ENCODE measurements around the gene NEMP1. TPM values are rescaled to one million over a fixed set of nuclear protein-coding genes. Genes with fewer than 3 reads are reported as not detected.

The NEMP1 gene
- total RNA-seq, 1 donor from 2014 or later: 7.1 TPM

DNA sequence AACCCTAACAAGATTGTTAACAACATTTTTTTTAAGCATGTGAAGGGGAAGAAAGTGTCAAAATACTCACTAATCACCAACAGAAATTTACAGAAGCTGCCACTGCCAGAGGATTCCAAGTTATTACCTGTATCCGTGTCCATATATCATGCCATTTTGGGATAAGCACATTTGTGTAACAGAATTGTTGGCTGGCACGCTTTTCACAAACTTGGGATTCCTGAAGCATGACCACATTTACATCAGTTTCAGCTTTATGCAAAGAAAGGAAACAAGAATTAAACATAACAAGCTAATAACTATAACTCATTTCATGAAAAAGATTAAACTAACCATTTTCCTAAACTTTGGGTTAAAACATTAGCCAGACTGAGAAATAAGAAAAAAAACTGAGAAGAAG is 5.9 kb downstream of the NEMP1 start:
- H3K4me3 ChIP-seq: no peak overlapping the region
- no peaks in the 10 kb centered on the region for H3K9me3 ChIP-seq
- TF ChIP-seq, protein P1, sequence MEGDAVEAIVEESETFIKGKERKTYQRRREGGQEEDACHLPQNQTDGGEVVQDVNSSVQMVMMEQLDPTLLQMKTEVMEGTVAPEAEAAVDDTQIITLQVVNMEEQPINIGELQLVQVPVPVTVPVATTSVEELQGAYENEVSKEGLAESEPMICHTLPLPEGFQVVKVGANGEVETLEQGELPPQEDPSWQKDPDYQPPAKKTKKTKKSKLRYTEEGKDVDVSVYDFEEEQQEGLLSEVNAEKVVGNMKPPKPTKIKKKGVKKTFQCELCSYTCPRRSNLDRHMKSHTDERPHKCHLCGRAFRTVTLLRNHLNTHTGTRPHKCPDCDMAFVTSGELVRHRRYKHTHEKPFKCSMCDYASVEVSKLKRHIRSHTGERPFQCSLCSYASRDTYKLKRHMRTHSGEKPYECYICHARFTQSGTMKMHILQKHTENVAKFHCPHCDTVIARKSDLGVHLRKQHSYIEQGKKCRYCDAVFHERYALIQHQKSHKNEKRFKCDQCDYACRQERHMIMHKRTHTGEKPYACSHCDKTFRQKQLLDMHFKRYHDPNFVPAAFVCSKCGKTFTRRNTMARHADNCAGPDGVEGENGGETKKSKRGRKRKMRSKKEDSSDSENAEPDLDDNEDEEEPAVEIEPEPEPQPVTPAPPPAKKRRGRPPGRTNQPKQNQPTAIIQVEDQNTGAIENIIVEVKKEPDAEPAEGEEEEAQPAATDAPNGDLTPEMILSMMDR (IDR thresholded peaks at IDR 0.05): no peak
- TF ChIP-seq POLR2AphosphoS5 (IDR thresholded peaks at IDR 0.05; ENCODE audit: insufficient read depth in 1 of 2, low read depth in 1 of 2) (no peak), POLR2A (IDR thresholded peaks at IDR 0.05) (no peak)
- H3K36me3 ChIP-seq: peaks cover 0 to 10% of the 10 kb centered on the region in 2 donors
- no peaks in the 10 kb centered on the region for H3K27me3 ChIP-seq
- peak overlapping the region; percentile 38 for H3K27ac ChIP-seq
- DNase-seq (ENCODE audit: extremely low spot score in 2 of 2): no peak
- peaks cover 9% of the 10 kb centered on the region for H3K4me1 ChIP-seq
- intact Hi-C loops (cut with DNase I): loop anchor here (10.0 kb wide), 1 partner anchor 102 kb away; no protein-coding TSS in a partner anchor

DNA sequence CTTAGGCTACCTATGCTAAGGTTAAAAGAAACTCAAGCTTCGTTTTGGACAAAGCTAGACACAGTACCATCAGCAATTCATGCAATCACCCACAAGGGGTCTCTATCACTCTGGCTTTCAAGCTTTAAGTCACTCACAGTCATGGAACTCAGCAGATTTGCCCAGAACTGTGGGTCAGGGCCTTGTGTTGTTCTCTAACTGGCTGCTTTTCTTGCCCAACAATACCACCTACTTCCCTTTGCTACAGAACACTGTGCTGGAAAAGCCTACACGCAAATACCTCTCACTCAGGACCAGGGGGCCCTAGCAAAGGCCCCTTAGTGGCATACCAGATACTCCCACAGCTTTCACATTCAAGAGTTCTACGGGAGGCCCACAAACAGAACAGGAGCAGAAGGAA is 9.1 kb downstream of the NEMP1 start:
- peak overlapping the region; percentile 82 for H3K27ac ChIP-seq
- no peak for DNase-seq (ENCODE audit: extremely low spot score in 2 of 2)
- no peak overlapping the region for H3K4me3 ChIP-seq
- H3K27me3 ChIP-seq: no peaks in the 10 kb centered on the region
- peaks cover 5% of the 10 kb centered on the region for H3K4me1 ChIP-seq
- intact Hi-C loops (cut with DNase I): loop anchor here (2.0 kb wide), 1 partner anchor 43 kb away; no protein-coding TSS in a partner anchor
- no peaks in the 10 kb centered on the region for H3K9me3 ChIP-seq
- TF ChIP-seq POLR2A (IDR thresholded peaks at IDR 0.05) (no peak), POLR2AphosphoS5 (IDR thresholded peaks at IDR 0.05; ENCODE audit: insufficient read depth in 1 of 2, low read depth in 1 of 2) (peak in 1 of 2 donors; percentile 69)
- TF ChIP-seq, protein P1 (IDR thresholded peaks at IDR 0.05): peak; percentile 86 to 93 (median 87)
- H3K36me3 ChIP-seq: peaks cover 0 to 10% of the 10 kb centered on the region in 2 donors

DNA sequence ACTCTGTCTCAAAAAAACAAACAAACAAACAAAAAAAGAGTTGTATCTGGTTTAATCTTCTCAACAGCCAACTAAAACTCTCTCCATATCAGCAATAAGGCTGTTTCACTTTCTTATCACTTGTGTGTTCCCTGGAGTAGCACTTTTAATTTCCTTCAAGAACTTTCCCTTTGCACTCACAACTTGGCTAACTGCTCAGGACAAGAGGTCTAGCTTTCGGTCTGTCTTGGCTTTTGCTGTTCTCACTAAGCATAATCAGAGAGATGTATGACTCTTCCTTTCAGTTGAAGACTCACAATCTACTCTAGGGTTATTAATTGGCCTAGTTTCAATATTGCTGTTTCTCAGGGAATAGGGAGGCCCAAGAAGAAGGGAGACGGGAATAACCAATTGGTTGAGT is 12.3 kb downstream of the NEMP1 start:
- H3K27ac ChIP-seq: no peak overlapping the region
- H3K9me3 ChIP-seq: no peaks in the 10 kb centered on the region
- TF ChIP-seq, protein P1 (IDR thresholded peaks at IDR 0.05): no peak
- TF ChIP-seq POLR2A (IDR thresholded peaks at IDR 0.05) (no peak), POLR2AphosphoS5 (IDR thresholded peaks at IDR 0.05; ENCODE audit: insufficient read depth in 1 of 2, low read depth in 1 of 2) (no peak)
- H3K36me3 ChIP-seq: peaks cover 0 to 4% of the 10 kb centered on the region in 2 donors
- peaks cover 5% of the 10 kb centered on the region for H3K4me1 ChIP-seq
- H3K4me3 ChIP-seq: no peak overlapping the region
- no peak for DNase-seq (ENCODE audit: extremely low spot score in 2 of 2)
- no peaks in the 10 kb centered on the region for H3K27me3 ChIP-seq
- intact Hi-C loops (cut with DNase I): loop anchor here (2.0 kb wide), 1 partner anchor 53 kb away; no protein-coding TSS in a partner anchor

DNA sequence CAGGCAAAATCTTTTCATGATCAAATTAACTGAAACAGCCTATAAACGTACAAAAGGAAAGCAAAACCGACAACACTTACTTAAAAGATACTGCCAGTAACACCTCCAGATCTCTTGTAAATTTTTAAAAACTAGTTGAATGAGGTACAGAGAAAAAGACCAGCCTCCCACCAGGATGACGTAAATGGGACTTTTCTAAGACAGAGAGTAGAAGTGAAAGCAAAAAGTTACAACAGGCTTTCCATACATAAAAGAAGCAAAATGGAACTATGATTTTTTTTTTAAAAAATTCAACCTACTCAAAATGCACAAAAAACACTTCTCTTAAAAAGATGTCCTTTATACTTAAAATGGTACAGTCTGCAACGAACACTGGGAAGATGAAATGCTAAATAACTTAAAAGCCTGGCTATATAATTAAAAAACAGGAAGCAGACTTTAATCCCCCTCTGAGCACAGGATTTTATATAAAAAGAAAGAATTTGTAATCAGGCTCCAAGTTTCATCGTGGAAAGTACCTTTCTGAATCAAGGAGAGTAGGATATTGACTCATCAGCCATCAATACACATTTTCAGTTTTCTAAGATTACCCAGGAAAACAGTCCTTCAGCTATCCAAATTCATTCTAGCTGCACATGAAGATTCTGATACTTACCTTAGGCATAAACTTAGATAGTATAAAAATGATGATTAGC is 14.5 kb downstream of the NEMP1 start:
- no peak overlapping the region for H3K4me3 ChIP-seq
- DNase-seq (ENCODE audit: extremely low spot score in 2 of 2): no peak
- TF ChIP-seq POLR2A (IDR thresholded peaks at IDR 0.05) (no peak), POLR2AphosphoS5 (IDR thresholded peaks at IDR 0.05; ENCODE audit: insufficient read depth in 1 of 2, low read depth in 1 of 2) (no peak)
- TF ChIP-seq, protein P1 (IDR thresholded peaks at IDR 0.05): no peak
- peaks cover 0 to 16% of the 10 kb centered on the region in 2 donors for H3K36me3 ChIP-seq
- no peak overlapping the region for H3K27ac ChIP-seq
- no peaks in the 10 kb centered on the region for H3K9me3 ChIP-seq
- intact Hi-C loops (cut with DNase I): no loop called here
- H3K4me1 ChIP-seq: no peaks in the 10 kb centered on the region
- H3K27me3 ChIP-seq: no peaks in the 10 kb centered on the region

DNA sequence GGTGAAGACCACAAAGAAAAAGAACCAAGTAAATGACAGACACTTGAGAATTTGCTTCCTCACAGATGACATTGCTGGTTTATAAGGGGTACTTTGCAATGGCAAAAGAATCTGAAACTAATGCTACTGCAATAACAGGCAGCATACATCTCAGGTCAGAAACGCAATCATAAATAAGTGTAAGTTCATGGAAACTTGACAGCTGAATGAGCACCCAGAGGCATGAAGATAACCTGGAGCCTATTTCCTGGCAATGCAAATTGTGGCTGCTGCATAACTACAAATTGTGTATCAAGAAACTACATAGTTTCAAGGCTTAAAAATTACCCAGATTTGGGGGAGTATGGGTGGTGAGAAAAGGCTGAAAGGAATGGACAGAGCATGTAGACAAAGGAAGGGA is 20.1 kb downstream of the NEMP1 start:
- intact Hi-C loops (cut with DNase I): no loop called here

More for the DNA sequence above, 20.1 kb downstream of the NEMP1 start:
- no peaks in the 10 kb centered on the region for H3K9me3 ChIP-seq
- H3K27me3 ChIP-seq: no peaks in the 10 kb centered on the region
- no peak overlapping the region for H3K4me3 ChIP-seq
- TF ChIP-seq POLR2AphosphoS5 (IDR thresholded peaks at IDR 0.05; ENCODE audit: insufficient read depth in 1 of 2, low read depth in 1 of 2): no peak
- TF ChIP-seq POLR2A (IDR thresholded peaks at IDR 0.05): no peak
- TF ChIP-seq, protein P1 (IDR thresholded peaks at IDR 0.05): no peak
- H3K36me3 ChIP-seq: peaks cover 0 to 22% of the 10 kb centered on the region in 2 donors
- no peak for DNase-seq (ENCODE audit: extremely low spot score in 2 of 2)
- H3K27ac ChIP-seq: no peak overlapping the region
- no peaks in the 10 kb centered on the region for H3K4me1 ChIP-seq

All from vagina (tissue), 2 donors.